HEK293T (cell line): ENCODE results near the gene AMIGO3.

Experiments used
- BHLHE40 ChIP-seq: fragments of 450-650 bp; IDR thresholded peaks from 2 replicates; pipeline ENCODE4 v1.6.1; 2016; ENCODE audit warnings: mild to moderate bottlenecking, moderate library complexity, borderline replicate concordance
- ELF4 ChIP-seq: fragments of 450-650 bp; IDR thresholded peaks from 2 replicates; pipeline ENCODE4 v1.6.1; 2017; ENCODE audit warnings: antibody characterized with exemption
- FOXA1 ChIP-seq: fragments of 450-650 bp; IDR thresholded peaks from 2 replicates; pipeline ENCODE4 v1.6.1; 2016; ENCODE audit warnings: mild to moderate bottlenecking
- HDGF ChIP-seq: fragments of 450-650 bp; IDR thresholded peaks from 2 replicates; pipeline ENCODE4 v1.6.1; 2017; ENCODE audit warnings: antibody characterized with exemption, borderline replicate concordance
- L3MBTL2 ChIP-seq: fragments of 450-650 bp; conservative IDR thresholded peaks from 2 replicates; pipeline ENCODE4 v1.6.1; 2016; ENCODE audit warnings: mild to moderate bottlenecking
- LEF1 ChIP-seq: fragments of 450-650 bp; IDR thresholded peaks from 2 replicates; pipeline ENCODE4 v1.6.1; 2017; ENCODE audit warnings: mild to moderate bottlenecking, borderline replicate concordance
- SP1 ChIP-seq: fragments of 450-650 bp; IDR thresholded peaks from 2 replicates; pipeline ENCODE4 v1.6.1; 2017
- TARDBP ChIP-seq: fragments of 450-650 bp; IDR thresholded peaks from 2 replicates; pipeline ENCODE4 v1.6.1; 2016
- ZNF384 ChIP-seq: fragments of 450-650 bp; IDR thresholded peaks from 2 replicates; pipeline ENCODE4 v1.6.1; 2016

DNA sequence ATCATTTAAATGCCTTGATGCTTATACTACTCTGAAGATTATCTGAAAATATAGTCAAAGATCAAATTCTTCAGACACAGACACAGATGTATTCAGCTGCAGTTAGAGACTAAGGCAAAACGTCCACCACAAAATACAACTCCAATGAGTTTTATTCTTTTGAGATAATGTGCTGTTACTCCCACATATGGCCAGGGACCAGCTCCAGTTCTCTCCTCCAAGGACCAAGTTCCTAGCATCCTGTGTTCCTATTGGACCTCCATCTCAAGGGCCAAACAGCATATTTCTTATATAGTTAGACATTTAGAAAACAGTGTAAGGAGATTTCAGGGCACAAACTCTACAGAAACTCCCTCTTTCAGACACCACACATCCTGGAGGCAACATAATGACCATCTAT, 39.7 kb upstream of the AMIGO3 start:
- TF ChIP-seq ZNF384: no peak
- no peak for TF ChIP-seq L3MBTL2
- no peak for TF ChIP-seq HDGF
- no peak for TF ChIP-seq BHLHE40
- TF ChIP-seq SP1: no peak
- no peak for TF ChIP-seq LEF1
- TF ChIP-seq ELF4: no peak
- no peak for TF ChIP-seq TARDBP
- TF ChIP-seq FOXA1: no peak
